Transverse colon (tissue), 4 donors: Measurements from ENCODE around the gene RNASE9.

Experiments used
- CTCF ChIP-seq, 5 experiments: fragments of 200-600 bp in 3 of 5; fragments of 450-650 bp in 2 of 5; sonication (generic) in 3 of 5; IDR thresholded peaks; 1 replicate in 2 of 5; 2 replicates in 3 of 5; pipeline ENCODE4 v1.5.1; 2016 to 2017; ENCODE audit warnings: antibody characterized with exemption in 5 of 5, inconsistent platforms in 3 of 5, mild to moderate bottlenecking in 2 of 5, moderate library complexity in 1 of 5
- POLR2A ChIP-seq: fragments of 450-650 bp; IDR thresholded peaks from one replicate; pipeline ENCODE4 v1.6.1; 2016; ENCODE audit warnings: antibody characterized with exemption, mild to moderate bottlenecking, moderate library complexity
- POLR2AphosphoS5 ChIP-seq, 3 donors: sonication (generic); formaldehyde crosslinking; IDR thresholded peaks; one replicate each; pipeline ENCODE4 v1.6.1; 2016; ENCODE audit warnings: antibody characterized with exemption in 3 of 3

GRCh38 chr14:20607617-20608016 is 46.8 kb upstream of the RNASE9 start:
- TF ChIP-seq CTCF (IDR thresholded peaks at IDR 0.05) (no peak), POLR2A (no peak), POLR2AphosphoS5 (IDR thresholded peaks at IDR 0.05) (no peak)
